ENCODE results near the gene MYCBP2. TPM values are rescaled to one million over a fixed set of nuclear protein-coding genes. Genes with fewer than 3 reads are reported as not detected.

Gene MYCBP2
- total and polyA plus RNA-seq, 4 donors: 12.1 to 86.4 (median 30.0) TPM

- peaks cover 0 to 8% (median 3%) of the 10 kb centered on the region in 4 donors for H3K36me3 ChIP-seq (ENCODE audit: control insufficient read depth in 4 of 4, insufficient read depth in 3 of 4, low read depth in 1 of 4, low read length in 3 of 4)
These were observed 324.8 kb downstream of the MYCBP2 start for GRCh38 chr13:77001963-77002587.

GRCh38 chr13:77001540-77001939 is 325.4 kb downstream of the MYCBP2 start:
- WGBS: 44% methylated on average over 4 of the region's 4 CpGs
- peaks cover 0 to 9% (median under 1%) of the 10 kb centered on the region in 4 donors for H3K36me3 ChIP-seq (ENCODE audit: control insufficient read depth in 4 of 4, insufficient read depth in 3 of 4, low read depth in 1 of 4, low read length in 3 of 4)
- no peaks in the 10 kb centered on the region for H3K27me3 ChIP-seq (ENCODE audit: control insufficient read depth in 4 of 4, insufficient read depth in 4 of 4, low read length in 3 of 4)

More at GRCh38 chr13:77001963-77002587, 324.8 kb downstream of the MYCBP2 start:
- DNase-seq (ENCODE audit: low spot score): no peak
- no peak for TF ChIP-seq MAX (IDR thresholded peaks at IDR 0.05)
- no peak for TF ChIP-seq YY1 (IDR thresholded peaks at IDR 0.05)
- no peak for TF ChIP-seq CTCF (IDR thresholded peaks at IDR 0.05; ENCODE audit: low read depth, low read length, missing input control)
- no peak for TF ChIP-seq HNF4G (IDR thresholded peaks at IDR 0.05)
- TF ChIP-seq FOXA2 (IDR thresholded peaks at IDR 0.05): no peak
- no peak for TF ChIP-seq RAD21 (IDR thresholded peaks at IDR 0.05)
- TF ChIP-seq GABPA (IDR thresholded peaks at IDR 0.05 in 1 of 2, conservative IDR thresholded peaks at IDR 0.05 in 1 of 2): no peak
- no peak for TF ChIP-seq ATF3 (IDR thresholded peaks at IDR 0.05)
- Histone ChIP-seq H3K4me3 (ENCODE audit: low read depth in 1 of 3, low read length in 3 of 3) (no peak overlapping the region), H3K9ac (ENCODE audit: low read depth in 1 of 2, low read length in 2 of 2) (no peak overlapping the region), H3K27me3 (ENCODE audit: control insufficient read depth in 4 of 4, insufficient read depth in 4 of 4, low read length in 3 of 4) (no peaks in the 10 kb centered on the region), H3K27ac (ENCODE audit: low read depth in 1 of 2, low read length in 2 of 2) (no peak overlapping the region), H3K9me3 (ENCODE audit: control insufficient read depth in 4 of 4, low read length in 3 of 4) (no peaks in the 10 kb centered on the region), H3K4me1 (ENCODE audit: control insufficient read depth in 4 of 4, insufficient read depth in 4 of 4, low read length in 3 of 4) (peaks cover 3 to 24% (median 17%) of the 10 kb centered on the region in 4 donors)
- WGBS: 38% methylated on average over 4 of the region's 4 CpGs

More at GRCh38 chr13:77001540-77001939, 325.4 kb downstream of the MYCBP2 start:
- DNase-seq (ENCODE audit: low spot score): no peak
- TF ChIP-seq EGR1 (IDR thresholded peaks at IDR 0.05; ENCODE audit: low read depth in 2 of 2): no peak
- no peak for TF ChIP-seq CTCF (IDR thresholded peaks at IDR 0.05; ENCODE audit: low read depth, low read length, missing input control)
- TF ChIP-seq RXRA (IDR thresholded peaks at IDR 0.05): peak; percentile 39 to 44
- peak; percentile 72 for TF ChIP-seq YY1 (IDR thresholded peaks at IDR 0.05)
- peak; percentile 14 to 51 for TF ChIP-seq HNF4A (conservative IDR thresholded peaks at IDR 0.05)
- no peak for TF ChIP-seq HNF4G (IDR thresholded peaks at IDR 0.05)
- peak; percentile 29 for TF ChIP-seq MAX (IDR thresholded peaks at IDR 0.05)
- TF ChIP-seq SP1 (IDR thresholded peaks at IDR 0.05): no peak
- TF ChIP-seq RAD21 (IDR thresholded peaks at IDR 0.05): peak in 1 of 2 donors; percentile 30
- TF ChIP-seq FOXA2 (IDR thresholded peaks at IDR 0.05): peak; percentile 35
- TF ChIP-seq GABPA (IDR thresholded peaks at IDR 0.05 in 1 of 2, conservative IDR thresholded peaks at IDR 0.05 in 1 of 2): no peak
- peak; percentile 28 for TF ChIP-seq ZBTB33 (IDR thresholded peaks at IDR 0.05)
- no peak for TF ChIP-seq FOXA1 (IDR thresholded peaks at IDR 0.05)
- TF ChIP-seq NR2F2 (IDR thresholded peaks at IDR 0.05): no peak
- peak in 1 of 2 donors; percentile 22 for TF ChIP-seq JUND (IDR thresholded peaks at IDR 0.05)
- Histone ChIP-seq H3K27ac (ENCODE audit: low read depth in 1 of 2, low read length in 2 of 2) (no peak overlapping the region), H3K9ac (ENCODE audit: low read depth in 1 of 2, low read length in 2 of 2) (no peak overlapping the region), H3K4me1 (ENCODE audit: control insufficient read depth in 4 of 4, insufficient read depth in 4 of 4, low read length in 3 of 4) (peaks cover 3 to 24% (median 17%) of the 10 kb centered on the region in 4 donors), H3K4me3 (ENCODE audit: low read depth in 1 of 3, low read length in 3 of 3) (no peak overlapping the region), H3K9me3 (ENCODE audit: control insufficient read depth in 4 of 4, low read length in 3 of 4) (no peaks in the 10 kb centered on the region)

All from liver (tissue), 9 donors.